ENCODE measurements around the gene SRPK1. TPM values are rescaled to one million over a fixed set of nuclear protein-coding genes. Genes with fewer than 3 reads are reported as not detected.

SRPK1 gene
- total and polyA plus RNA-seq, 8 donors: 8.8 to 34.9 (median 27.1) TPM

DNA sequence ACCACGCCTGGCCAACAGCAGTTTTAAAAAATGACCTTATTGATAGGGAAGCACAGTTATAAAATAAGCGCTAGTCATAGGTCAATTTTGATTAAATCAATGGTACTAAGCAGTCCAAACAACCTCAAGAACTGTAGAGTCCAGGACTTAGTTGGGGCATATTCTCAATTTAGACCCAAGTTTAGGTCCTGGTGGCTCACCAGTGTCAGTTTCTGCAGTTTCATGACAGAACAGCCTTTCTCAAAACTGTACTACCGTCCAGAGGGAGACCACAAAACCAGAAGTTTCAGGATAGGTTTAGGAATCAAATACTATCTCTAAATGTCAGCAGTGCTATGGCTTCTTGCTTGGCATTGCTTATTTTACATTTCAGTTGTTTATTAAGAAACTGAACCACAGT is 76.6 kb downstream of the SRPK1 start:
- no peak overlapping the region for H3K27ac ChIP-seq
- WGBS, 2 donors: 93 to 94% methylated on average over 3 of the region's 3 CpGs
- H3K4me1 ChIP-seq: no peaks in the 10 kb centered on the region
- no peak for DNase-seq
- no peak for FAIRE-seq
- H3K4me3 ChIP-seq: no peak overlapping the region
- H3K36me3 ChIP-seq: no peaks in the 10 kb centered on the region
- H3K9me3 ChIP-seq: no peaks in the 10 kb centered on the region
- intact Hi-C loops (cut with DNase I): no loop called here
- no peaks in the 10 kb centered on the region for H3K27me3 ChIP-seq
- TF ChIP-seq CTCF (IDR thresholded peaks at IDR 0.05): no peak
- no peak for ATAC-seq

- intact Hi-C loops (cut with DNase I): no loop called here
- Histone ChIP-seq H3K27ac (no peak overlapping the region), H3K27me3 (no peaks in the 10 kb centered on the region), H3K9me3 (no peaks in the 10 kb centered on the region), H3K36me3 (no peaks in the 10 kb centered on the region), H3K4me1 (peaks cover 0 to 6% (median 0%) of the 10 kb centered on the region in 3 donors), H3K4me3 (no peak overlapping the region)
- 82 to 89% methylated on average over 3 of the region's 3 CpGs for WGBS, 2 donors
- no peak for DNase-seq
- no peak for TF ChIP-seq CTCF (IDR thresholded peaks at IDR 0.05)
- FAIRE-seq: no peak
- ATAC-seq: no peak
Measured at GRCh38 chr6:35842381-35842780, 78.5 kb downstream of the SRPK1 start.

- no peak for FAIRE-seq
- intact Hi-C loops (cut with DNase I): no loop called here
- Histone ChIP-seq H3K27ac (no peak overlapping the region), H3K4me3 (no peak overlapping the region), H3K27me3 (no peaks in the 10 kb centered on the region), H3K36me3 (no peaks in the 10 kb centered on the region), H3K4me1 (peaks cover 0 to 6% (median 0%) of the 10 kb centered on the region in 3 donors), H3K9me3 (no peaks in the 10 kb centered on the region)
- TF ChIP-seq CTCF (IDR thresholded peaks at IDR 0.05): no peak
- no peak for ATAC-seq
- WGBS, 2 donors: 28 to 39% methylated on average over 1 of the region's 1 CpG
- DNase-seq: no peak
Measured at GRCh38 chr6:35839019-35839418, 81.9 kb downstream of the SRPK1 start.

DNA sequence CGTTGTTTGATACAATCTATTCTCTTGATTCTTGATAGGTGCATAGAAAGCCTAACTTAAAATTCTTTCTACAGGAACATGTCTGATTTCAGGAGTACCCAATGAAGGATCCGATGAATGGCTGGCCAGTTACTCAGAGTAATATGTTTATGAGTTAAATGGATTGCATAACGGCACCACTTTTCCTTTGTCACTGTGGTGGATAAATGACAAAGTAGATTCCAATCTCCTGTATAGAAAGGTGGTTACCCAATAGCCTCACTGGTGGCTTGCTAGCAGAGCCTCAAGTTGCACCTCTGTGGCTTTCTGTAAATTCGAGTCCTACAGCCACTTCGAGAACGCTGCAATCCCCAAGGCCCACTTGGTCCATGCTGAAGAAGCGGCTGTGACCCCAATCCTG is 87.4 kb downstream of the SRPK1 start:
- H3K36me3 ChIP-seq: no peaks in the 10 kb centered on the region

More for the DNA sequence above, 87.4 kb downstream of the SRPK1 start:
- TF ChIP-seq CTCF (IDR thresholded peaks at IDR 0.05): no peak
- Histone ChIP-seq H3K9me3 (no peaks in the 10 kb centered on the region), H3K27me3 (no peaks in the 10 kb centered on the region), H3K4me1 (peaks cover 0 to 13% (median 10%) of the 10 kb centered on the region in 3 donors), H3K4me3 (no peak overlapping the region), H3K27ac (no peak overlapping the region)
- DNase-seq: no peak
- intact Hi-C loops (cut with DNase I): no loop called here
- whole genome bisulfite sequencing, 2 donors: 86 to 87% methylated on average over 7 of the region's 7 CpGs
- no peak for FAIRE-seq
- no peak for ATAC-seq
